GM23338 (cell line): Measurements from ENCODE around the gene NEMP1. TPM values are rescaled to one million over a fixed set of nuclear protein-coding genes. Genes with fewer than 3 reads are reported as not detected.

Experiments used
- ATAC-seq: fragments of 200-7000 bp; cut with Tn5 transposase; 3 replicates; pipeline ENCODE4 v1.9.1; 2020
- DNase-seq: peaks from one replicate; pipeline ENCODE4 v3.0.0-alpha.2; 2015; ENCODE audit warnings: low spot score
- H2AFZ ChIP-seq: fragments of 200-600 bp; sonication (generic); 2 replicates; pipeline ENCODE4 v1.8.0; 2016; ENCODE audit warnings: antibody characterized with exemption, mild to moderate bottlenecking, moderate library complexity
- H3F3A ChIP-seq: fragments of 200-600 bp; sonication (generic); replicated peaks from 2 replicates; pipeline ENCODE4 v1.8.0; 2017; ENCODE audit warnings: antibody characterized with exemption, mixed run types, low read depth
- H3K27ac ChIP-seq: fragments of 200-600 bp; sonication (generic); 2 replicates; pipeline ENCODE4 v1.6.1; 2016; ENCODE audit warnings: low read depth
- H3K27me3 ChIP-seq: fragments of 200-600 bp; sonication (generic); 2 replicates; pipeline ENCODE4 v1.8.0; 2016; ENCODE audit warnings: mild to moderate bottlenecking, mixed run types, moderate library complexity; ENCODE audit not compliant: insufficient read depth
- H3K36me3 ChIP-seq: fragments of 200-600 bp; sonication (generic); 2 replicates; pipeline ENCODE4 v1.8.0; 2016; ENCODE audit warnings: mild to moderate bottlenecking; ENCODE audit not compliant: insufficient read depth
- H3K4me1 ChIP-seq: fragments of 200-600 bp; sonication (generic); 2 replicates; pipeline ENCODE4 v1.8.0; 2016; ENCODE audit warnings: mild to moderate bottlenecking, moderate library complexity; ENCODE audit not compliant: insufficient read depth
- H3K4me2 ChIP-seq: fragments of 200-600 bp; sonication (generic); 2 replicates; pipeline ENCODE4 v1.7.1; 2017; ENCODE audit warnings: mixed run types
- H3K4me3 ChIP-seq: fragments of 200-600 bp; sonication (generic); 2 replicates; pipeline ENCODE4 v1.6.1; 2016; ENCODE audit warnings: mixed run types
- H3K79me2 ChIP-seq: fragments of 200-600 bp; sonication (generic); replicated peaks from 2 replicates; pipeline ENCODE4 v1.8.0; 2017; ENCODE audit warnings: mild to moderate bottlenecking; ENCODE audit not compliant: insufficient read depth
- H3K9me2 ChIP-seq: fragments of 200-600 bp; sonication (generic); 2 replicates; pipeline ENCODE4 v1.8.0; 2017; ENCODE audit not compliant: insufficient read depth
- H4K20me1 ChIP-seq: fragments of 200-600 bp; sonication (generic); replicated peaks from 2 replicates; pipeline ENCODE4 v1.8.0; 2017; ENCODE audit warnings: mild to moderate bottlenecking; ENCODE audit not compliant: insufficient read depth
- H3K27ac Mint-ChIP-seq: 2 replicates; pipeline ENCODE4 v1.8.0; 2020; ENCODE audit warnings: inconsistent platforms, mild to moderate bottlenecking, moderate library complexity, mixed read lengths
- H3K27me3 Mint-ChIP-seq: 3 replicates; pipeline ENCODE4 v1.8.0; 2022; ENCODE audit warnings: low read depth, mild to moderate bottlenecking, moderate library complexity, mixed read lengths, inconsistent platforms; ENCODE audit not compliant: insufficient read depth, poor library complexity
- H3K36me3 Mint-ChIP-seq: 3 replicates; pipeline ENCODE4 v1.8.0; 2021; ENCODE audit warnings: low read depth, mild to moderate bottlenecking, inconsistent platforms, moderate library complexity, mixed read lengths
- H3K4me1 Mint-ChIP-seq: 3 replicates; pipeline ENCODE4 v1.8.0; 2020; ENCODE audit warnings: mild to moderate bottlenecking, inconsistent platforms, mixed read lengths
- H3K4me3 Mint-ChIP-seq: 3 replicates; pipeline ENCODE4 v1.8.0; 2021; ENCODE audit warnings: moderate library complexity, mild to moderate bottlenecking, inconsistent platforms, mixed read lengths
- H3K9me3 Mint-ChIP-seq: 3 replicates; pipeline ENCODE4 v1.8.0; 2020; ENCODE audit warnings: moderate library complexity, mild to moderate bottlenecking, inconsistent platforms, mixed read lengths
- CREB1 ChIP-seq: fragments of 250-450 bp; sonication (Bioruptor Pico); IDR thresholded peaks from 2 replicates; pipeline ENCODE4 v1.5.0; 2020; ENCODE audit warnings: low read depth, mild to moderate bottlenecking, moderate library complexity
- EZH2 ChIP-seq: fragments of 200-600 bp; sonication (generic); IDR thresholded peaks from one replicate; pipeline ENCODE4 v1.8.0; 2017; ENCODE audit warnings: antibody characterized with exemption, mild to moderate bottlenecking, low read depth; ENCODE audit not compliant: unreplicated experiment
- EZH2phosphoT487 ChIP-seq: fragments of 200-600 bp; sonication (generic); IDR thresholded peaks from one replicate; pipeline ENCODE4 v1.8.1; 2018; ENCODE audit warnings: antibody characterized with exemption; ENCODE audit not compliant: unreplicated experiment
- JUNB ChIP-seq: IDR thresholded peaks from one replicate; pipeline ENCODE4 v1.6.1; 2016; ENCODE audit warnings: antibody characterized with exemption; ENCODE audit not compliant: unreplicated experiment
- NANOG ChIP-seq: IDR thresholded peaks from 2 replicates; pipeline ENCODE4 v1.6.1; 2016; ENCODE audit warnings: antibody characterized with exemption, borderline replicate concordance
- POLR2AphosphoS5 ChIP-seq: IDR thresholded peaks from 2 replicates; pipeline ENCODE4 v1.6.1; 2016; ENCODE audit warnings: antibody characterized with exemption, low read depth
- STAT1 ChIP-seq: IDR thresholded peaks from one replicate; pipeline ENCODE4 v1.6.1; 2016; ENCODE audit warnings: antibody characterized with exemption; ENCODE audit not compliant: unreplicated experiment
- ZNF114 ChIP-seq: fragments of 250-450 bp; sonication (Bioruptor Pico); IDR thresholded peaks from 2 replicates; pipeline ENCODE4 v1.5.0; 2020; ENCODE audit warnings: mild to moderate bottlenecking, moderate library complexity
- ZNF331 ChIP-seq: fragments of 250-450 bp; sonication (Bioruptor Pico); IDR thresholded peaks from 2 replicates; pipeline ENCODE4 v1.5.0; 2020; ENCODE audit warnings: low read depth, mild to moderate bottlenecking, moderate library complexity
- polyA plus RNA-seq: library from polyadenylated mRNA; unstranded; fragments of >200 nt; fragmentation: Nextera tagmentation; extraction: Ambion mirVana; gene quantifications from 2 replicates; pipeline ENCODE4 v1.2.1, GENCODE V29; 2016
- total RNA-seq: library from RNA; depleted of rRNA; stranded (reverse); fragments of >200 nt; shearing (Covaris generic); gene quantifications from 2 replicates; pipeline ENCODE4 v1.2.3, GENCODE V29; 2014
- TF ChIP-seq, protein P1 (sequence below): fragments of 250-450 bp; sonication (Bioruptor Pico); IDR thresholded peaks from 2 replicates; pipeline ENCODE4 v1.5.0; 2020; ENCODE audit warnings: mild to moderate bottlenecking, moderate library complexity
- TF ChIP-seq, protein P2 (sequence below): IDR thresholded peaks from 2 replicates; pipeline ENCODE4 v1.6.1; 2016; ENCODE audit warnings: antibody characterized with exemption
- TF ChIP-seq, protein P3 (sequence below), 2 experiments: fragments of 200-600 bp in 1 of 2; sonication (generic) in 1 of 2; conservative IDR thresholded peaks; 2 replicates each; pipeline versions ENCODE4 v1.5.1 to v1.6.1; 2016 to 2017; ENCODE audit warnings: antibody characterized with exemption in 2 of 2, low read depth in 2 of 2, mild to moderate bottlenecking in 2 of 2, moderate library complexity in 1 of 2
- TF ChIP-seq, protein P4 (sequence below): IDR thresholded peaks from one replicate; pipeline ENCODE4 v1.6.1; 2018; ENCODE audit warnings: antibody characterized with exemption; ENCODE audit not compliant: unreplicated experiment

Gene NEMP1
- total and polyA plus RNA-seq, 2 experiments from 2014 or later, result 11.9 to 35.0 TPM

DNA sequence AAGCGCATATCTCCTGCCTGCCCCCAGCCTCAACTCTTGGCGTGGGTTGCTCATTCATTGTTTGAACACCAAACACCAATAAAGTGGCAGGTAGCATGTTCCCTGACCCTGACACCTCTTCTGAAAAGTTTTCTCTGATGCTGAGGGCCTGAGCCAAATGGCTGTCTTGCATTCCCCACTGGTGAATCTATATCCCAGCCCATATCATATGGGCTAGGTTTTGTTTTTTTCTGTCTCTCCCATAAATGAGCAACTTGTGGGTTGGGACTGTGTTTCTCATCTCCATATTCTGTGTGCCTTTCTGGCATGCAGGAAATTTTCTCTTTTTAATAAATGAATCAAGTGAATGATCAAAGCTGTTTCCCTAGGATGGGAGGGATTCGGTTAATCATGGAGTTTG, 33.7 kb downstream of the NEMP1 start:
- no peaks in the 10 kb centered on the region for H3K36me3 ChIP-seq
- peaks cover 5% of the 10 kb centered on the region for H3K27me3 Mint-ChIP-seq
- H3F3A ChIP-seq, result no peaks in the 10 kb centered on the region
- no peak overlapping the region for H2AFZ ChIP-seq
- no peak overlapping the region for H3K27ac Mint-ChIP-seq
- H3K4me3 ChIP-seq, result no peak overlapping the region
- H3K79me2 ChIP-seq, result no peaks in the 10 kb centered on the region
- no peak overlapping the region for H3K4me3 Mint-ChIP-seq
- no peaks in the 10 kb centered on the region for H3K9me3 Mint-ChIP-seq
- no peaks in the 10 kb centered on the region for H4K20me1 ChIP-seq
- no peak for ATAC-seq
- peaks cover 2% of the 10 kb centered on the region; the same call in 1 of the 3 replicates for H3K4me1 Mint-ChIP-seq
- H3K27me3 ChIP-seq, result no peaks in the 10 kb centered on the region
- no peak for DNase-seq
- no peaks in the 10 kb centered on the region for H3K4me1 ChIP-seq
- no peaks in the 10 kb centered on the region for H3K36me3 Mint-ChIP-seq
- TF ChIP-seq ZNF331 (CRISPR knock-in tag) (no peak), EZH2 (no peak), POLR2AphosphoS5 (no peak), ZNF114 (CRISPR knock-in tag) (no peak), CREB1 (CRISPR knock-in tag) (no peak), JUNB (no peak), NANOG (no peak), EZH2phosphoT487 (no peak), STAT1 (no peak)
- TF ChIP-seq, protein P1, sequence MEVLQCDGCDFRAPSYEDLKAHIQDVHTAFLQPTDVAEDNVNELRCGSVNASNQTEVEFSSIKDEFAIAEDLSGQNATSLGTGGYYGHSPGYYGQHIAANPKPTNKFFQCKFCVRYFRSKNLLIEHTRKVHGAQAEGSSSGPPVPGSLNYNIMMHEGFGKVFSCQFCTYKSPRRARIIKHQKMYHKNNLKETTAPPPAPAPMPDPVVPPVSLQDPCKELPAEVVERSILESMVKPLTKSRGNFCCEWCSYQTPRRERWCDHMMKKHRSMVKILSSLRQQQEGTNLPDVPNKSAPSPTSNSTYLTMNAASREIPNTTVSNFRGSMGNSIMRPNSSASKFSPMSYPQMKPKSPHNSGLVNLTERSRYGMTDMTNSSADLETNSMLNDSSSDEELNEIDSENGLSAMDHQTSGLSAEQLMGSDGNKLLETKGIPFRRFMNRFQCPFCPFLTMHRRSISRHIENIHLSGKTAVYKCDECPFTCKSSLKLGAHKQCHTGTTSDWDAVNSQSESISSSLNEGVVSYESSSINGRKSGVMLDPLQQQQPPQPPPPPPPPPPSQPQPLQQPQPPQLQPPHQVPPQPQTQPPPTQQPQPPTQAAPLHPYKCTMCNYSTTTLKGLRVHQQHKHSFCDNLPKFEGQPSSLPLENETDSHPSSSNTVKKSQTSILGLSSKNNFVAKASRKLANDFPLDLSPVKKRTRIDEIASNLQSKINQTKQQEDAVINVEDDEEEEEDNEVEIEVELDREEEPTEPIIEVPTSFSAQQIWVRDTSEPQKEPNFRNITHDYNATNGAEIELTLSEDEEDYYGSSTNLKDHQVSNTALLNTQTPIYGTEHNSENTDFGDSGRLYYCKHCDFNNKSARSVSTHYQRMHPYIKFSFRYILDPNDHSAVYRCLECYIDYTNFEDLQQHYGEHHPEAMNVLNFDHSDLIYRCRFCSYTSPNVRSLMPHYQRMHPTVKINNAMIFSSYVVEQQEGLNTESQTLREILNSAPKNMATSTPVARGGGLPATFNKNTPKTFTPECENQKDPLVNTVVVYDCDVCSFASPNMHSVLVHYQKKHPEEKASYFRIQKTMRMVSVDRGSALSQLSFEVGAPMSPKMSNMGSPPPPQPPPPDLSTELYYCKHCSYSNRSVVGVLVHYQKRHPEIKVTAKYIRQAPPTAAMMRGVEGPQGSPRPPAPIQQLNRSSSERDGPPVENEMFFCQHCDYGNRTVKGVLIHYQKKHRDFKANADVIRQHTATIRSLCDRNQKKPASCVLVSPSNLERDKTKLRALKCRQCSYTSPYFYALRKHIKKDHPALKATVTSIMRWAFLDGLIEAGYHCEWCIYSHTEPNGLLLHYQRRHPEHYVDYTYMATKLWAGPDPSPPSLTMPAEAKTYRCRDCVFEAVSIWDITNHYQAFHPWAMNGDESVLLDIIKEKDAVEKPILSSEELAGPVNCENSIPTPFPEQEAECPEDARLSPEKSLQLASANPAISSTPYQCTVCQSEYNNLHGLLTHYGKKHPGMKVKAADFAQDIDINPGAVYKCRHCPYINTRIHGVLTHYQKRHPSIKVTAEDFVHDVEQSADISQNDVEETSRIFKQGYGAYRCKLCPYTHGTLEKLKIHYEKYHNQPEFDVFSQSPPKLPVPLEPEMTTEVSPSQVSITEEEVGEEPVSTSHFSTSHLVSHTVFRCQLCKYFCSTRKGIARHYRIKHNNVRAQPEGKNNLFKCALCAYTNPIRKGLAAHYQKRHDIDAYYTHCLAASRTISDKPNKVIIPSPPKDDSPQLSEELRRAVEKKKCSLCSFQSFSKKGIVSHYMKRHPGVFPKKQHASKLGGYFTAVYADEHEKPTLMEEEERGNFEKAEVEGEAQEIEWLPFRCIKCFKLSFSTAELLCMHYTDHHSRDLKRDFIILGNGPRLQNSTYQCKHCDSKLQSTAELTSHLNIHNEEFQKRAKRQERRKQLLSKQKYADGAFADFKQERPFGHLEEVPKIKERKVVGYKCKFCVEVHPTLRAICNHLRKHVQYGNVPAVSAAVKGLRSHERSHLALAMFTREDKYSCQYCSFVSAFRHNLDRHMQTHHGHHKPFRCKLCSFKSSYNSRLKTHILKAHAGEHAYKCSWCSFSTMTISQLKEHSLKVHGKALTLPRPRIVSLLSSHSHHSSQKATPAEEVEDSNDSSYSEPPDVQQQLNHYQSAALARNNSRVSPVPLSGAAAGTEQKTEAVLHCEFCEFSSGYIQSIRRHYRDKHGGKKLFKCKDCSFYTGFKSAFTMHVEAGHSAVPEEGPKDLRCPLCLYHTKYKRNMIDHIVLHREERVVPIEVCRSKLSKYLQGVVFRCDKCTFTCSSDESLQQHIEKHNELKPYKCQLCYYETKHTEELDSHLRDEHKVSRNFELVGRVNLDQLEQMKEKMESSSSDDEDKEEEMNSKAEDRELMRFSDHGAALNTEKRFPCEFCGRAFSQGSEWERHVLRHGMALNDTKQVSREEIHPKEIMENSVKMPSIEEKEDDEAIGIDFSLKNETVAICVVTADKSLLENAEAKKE (CRISPR knock-in tag), result no peak
- TF ChIP-seq, protein P2, sequence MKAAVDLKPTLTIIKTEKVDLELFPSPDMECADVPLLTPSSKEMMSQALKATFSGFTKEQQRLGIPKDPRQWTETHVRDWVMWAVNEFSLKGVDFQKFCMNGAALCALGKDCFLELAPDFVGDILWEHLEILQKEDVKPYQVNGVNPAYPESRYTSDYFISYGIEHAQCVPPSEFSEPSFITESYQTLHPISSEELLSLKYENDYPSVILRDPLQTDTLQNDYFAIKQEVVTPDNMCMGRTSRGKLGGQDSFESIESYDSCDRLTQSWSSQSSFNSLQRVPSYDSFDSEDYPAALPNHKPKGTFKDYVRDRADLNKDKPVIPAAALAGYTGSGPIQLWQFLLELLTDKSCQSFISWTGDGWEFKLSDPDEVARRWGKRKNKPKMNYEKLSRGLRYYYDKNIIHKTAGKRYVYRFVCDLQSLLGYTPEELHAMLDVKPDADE, result no peak
- TF ChIP-seq, protein P3, sequence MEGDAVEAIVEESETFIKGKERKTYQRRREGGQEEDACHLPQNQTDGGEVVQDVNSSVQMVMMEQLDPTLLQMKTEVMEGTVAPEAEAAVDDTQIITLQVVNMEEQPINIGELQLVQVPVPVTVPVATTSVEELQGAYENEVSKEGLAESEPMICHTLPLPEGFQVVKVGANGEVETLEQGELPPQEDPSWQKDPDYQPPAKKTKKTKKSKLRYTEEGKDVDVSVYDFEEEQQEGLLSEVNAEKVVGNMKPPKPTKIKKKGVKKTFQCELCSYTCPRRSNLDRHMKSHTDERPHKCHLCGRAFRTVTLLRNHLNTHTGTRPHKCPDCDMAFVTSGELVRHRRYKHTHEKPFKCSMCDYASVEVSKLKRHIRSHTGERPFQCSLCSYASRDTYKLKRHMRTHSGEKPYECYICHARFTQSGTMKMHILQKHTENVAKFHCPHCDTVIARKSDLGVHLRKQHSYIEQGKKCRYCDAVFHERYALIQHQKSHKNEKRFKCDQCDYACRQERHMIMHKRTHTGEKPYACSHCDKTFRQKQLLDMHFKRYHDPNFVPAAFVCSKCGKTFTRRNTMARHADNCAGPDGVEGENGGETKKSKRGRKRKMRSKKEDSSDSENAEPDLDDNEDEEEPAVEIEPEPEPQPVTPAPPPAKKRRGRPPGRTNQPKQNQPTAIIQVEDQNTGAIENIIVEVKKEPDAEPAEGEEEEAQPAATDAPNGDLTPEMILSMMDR (conservative IDR thresholded peaks at IDR 0.05; ENCODE audit: low read depth in 2 of 2), result no peak
- TF ChIP-seq, protein P4, sequence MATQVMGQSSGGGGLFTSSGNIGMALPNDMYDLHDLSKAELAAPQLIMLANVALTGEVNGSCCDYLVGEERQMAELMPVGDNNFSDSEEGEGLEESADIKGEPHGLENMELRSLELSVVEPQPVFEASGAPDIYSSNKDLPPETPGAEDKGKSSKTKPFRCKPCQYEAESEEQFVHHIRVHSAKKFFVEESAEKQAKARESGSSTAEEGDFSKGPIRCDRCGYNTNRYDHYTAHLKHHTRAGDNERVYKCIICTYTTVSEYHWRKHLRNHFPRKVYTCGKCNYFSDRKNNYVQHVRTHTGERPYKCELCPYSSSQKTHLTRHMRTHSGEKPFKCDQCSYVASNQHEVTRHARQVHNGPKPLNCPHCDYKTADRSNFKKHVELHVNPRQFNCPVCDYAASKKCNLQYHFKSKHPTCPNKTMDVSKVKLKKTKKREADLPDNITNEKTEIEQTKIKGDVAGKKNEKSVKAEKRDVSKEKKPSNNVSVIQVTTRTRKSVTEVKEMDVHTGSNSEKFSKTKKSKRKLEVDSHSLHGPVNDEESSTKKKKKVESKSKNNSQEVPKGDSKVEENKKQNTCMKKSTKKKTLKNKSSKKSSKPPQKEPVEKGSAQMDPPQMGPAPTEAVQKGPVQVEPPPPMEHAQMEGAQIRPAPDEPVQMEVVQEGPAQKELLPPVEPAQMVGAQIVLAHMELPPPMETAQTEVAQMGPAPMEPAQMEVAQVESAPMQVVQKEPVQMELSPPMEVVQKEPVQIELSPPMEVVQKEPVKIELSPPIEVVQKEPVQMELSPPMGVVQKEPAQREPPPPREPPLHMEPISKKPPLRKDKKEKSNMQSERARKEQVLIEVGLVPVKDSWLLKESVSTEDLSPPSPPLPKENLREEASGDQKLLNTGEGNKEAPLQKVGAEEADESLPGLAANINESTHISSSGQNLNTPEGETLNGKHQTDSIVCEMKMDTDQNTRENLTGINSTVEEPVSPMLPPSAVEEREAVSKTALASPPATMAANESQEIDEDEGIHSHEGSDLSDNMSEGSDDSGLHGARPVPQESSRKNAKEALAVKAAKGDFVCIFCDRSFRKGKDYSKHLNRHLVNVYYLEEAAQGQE, result no peak
- no peak overlapping the region for H3K4me2 ChIP-seq
- H3K9me2 ChIP-seq, result no peaks in the 10 kb centered on the region; the same call in 1 of the 2 replicates
- no peak overlapping the region for H3K27ac ChIP-seq
